Right lobe of liver (tissue), 6 donors: ENCODE results near the gene RAD23A. TPM values are rescaled to one million over a fixed set of nuclear protein-coding genes. Genes with fewer than 3 reads are reported as not detected.

ENCODE experiments used
- ATAC-seq, 4 donors: fragments of 200-7000 bp; cut with Tn5 transposase; one replicate each; pipeline ENCODE4 v1.9.1; 2020; ENCODE audit warnings: mild to moderate bottlenecking in 4 of 4, moderate library complexity in 4 of 4
- DNase-seq, 3 donors: peaks; one replicate each; pipeline ENCODE4 v3.0.0-alpha.2; 2020
- H3K27ac ChIP-seq, 3 donors: fragments of 200-600 bp; one replicate each; pipeline ENCODE4 v1.8.0; 2022
- H3K27me3 ChIP-seq, 2 donors: fragments of 200-600 bp; one replicate each; pipeline ENCODE4 v1.8.0; 2022
- H3K36me3 ChIP-seq, 4 donors: fragments of 200-600 bp; sonication (generic) in 1 of 4; one replicate each; pipeline versions ENCODE4 v1.5.1 to v1.8.0; 2017 to 2022; ENCODE audit warnings: control low read depth in 1 of 4
- H3K4me1 ChIP-seq, 4 donors: fragments of 200-600 bp; sonication (generic) in 1 of 4; one replicate each; pipeline versions ENCODE4 v1.5.1 to v1.8.0; 2017 to 2022; ENCODE audit warnings: control low read depth in 1 of 4
- H3K4me3 ChIP-seq, 3 donors: fragments of 200-600 bp; one replicate each; pipeline ENCODE4 v1.8.0; 2022
- H3K9me3 ChIP-seq, 4 donors: fragments of 200-600 bp; sonication (generic) in 1 of 4; one replicate each; pipeline versions ENCODE4 v1.5.1 to v1.8.0; 2017 to 2022; ENCODE audit warnings: control low read depth in 1 of 4
- CTCF ChIP-seq, 4 donors: fragments of 200-600 bp in 3 of 4; fragments of 450-650 bp in 1 of 4; IDR thresholded peaks; one replicate each; pipeline versions ENCODE4 v1.5.1 to v1.8.0; 2016 to 2022; ENCODE audit warnings: antibody characterized with exemption in 4 of 4, mild to moderate bottlenecking in 2 of 4
- POLR2A ChIP-seq: fragments of 450-650 bp; IDR thresholded peaks from one replicate; pipeline ENCODE4 v1.6.1; 2017; ENCODE audit warnings: antibody characterized with exemption, mild to moderate bottlenecking
- WGBS: methylation state at CpG from one replicate; pipeline ENCODE4 v1.1.6; 2018; ENCODE audit warnings: low coverage, low lambda C conversion rate; ENCODE audit not compliant: insufficient coverage; ENCODE audit errors: missing lambda C conversion rate; 5-methylcytosine and 5-hydroxymethylcytosine counted together
- intact Hi-C, 2 donors: fragments of 100-400 bp; cut with DNase I; formaldehyde crosslinking; loops; one replicate each; pipeline versions ENCODE4 v1.11.2 to v1.14.1; 2022
- total RNA-seq, 6 experiments: library from RNA; depleted of rRNA in 2 of 6; stranded (reverse); fragments of >200 nt in 2 of 6; fragmentation: NEBNext Ultra II Directional in 3 of 6; extraction: Animal tissue kit (Norgen Biotek cat#: 25700) in 3 of 6; gene quantifications; one replicate each; pipeline versions ENCODE4 v1.1.0 to v1.2.4, GENCODE V29; 2016 to 2023
- donor health status: DM: no; HTN: yes; CAD: no.
- donor health status: DM: no; HTN: no; CAD: no.
- donor health status: DM: no; HTN: no; CAD: no.
- donor health status: DM: no; HTN: yes; CAD: no.
- donor health status: DM: no; HTN: yes; CAD: no.

RAD23A gene
- total RNA-seq, 6 experiments from 2014 or later: 37.8 to 69.0 (median 52.9) TPM

GRCh38 chr19:12939975-12940423 lies 5.7 kb upstream of the RAD23A start:
- Histone ChIP-seq H3K27ac (peak overlapping the region in 1 of 3 donors; percentile 81), H3K9me3 (no peaks in the 10 kb centered on the region), H3K36me3 (peaks cover 7 to 59% (median 40%) of the 10 kb centered on the region in 4 donors), H3K27me3 (no peaks in the 10 kb centered on the region), H3K4me1 (peaks cover 0 to 40% (median 11%) of the 10 kb centered on the region in 4 donors), H3K4me3 (peak overlapping the region; percentile 94 to 100 (median 97))
- no peak for ATAC-seq
- DNase-seq: no peak
- 36% methylated on average over 4 of the region's 10 CpGs for WGBS
- TF ChIP-seq CTCF (IDR thresholded peaks at IDR 0.05) (no peak), POLR2A (no peak)
- intact Hi-C loops: loop anchor here in 1 of 2 donors (10.0 kb wide), 1 partner anchor 55 kb away; the partner anchor contains the start of genes DNASE2 and KLF1

GRCh38 chr19:12940897-12941296 lies 4.8 kb upstream of the RAD23A start:
- ATAC-seq: no peak
- WGBS: 87% methylated on average over 2 of the region's 2 CpGs
- H3K9me3 ChIP-seq: no peaks in the 10 kb centered on the region
- peaks cover 7 to 60% (median 40%) of the 10 kb centered on the region in 4 donors for H3K36me3 ChIP-seq
- H3K4me1 ChIP-seq: peaks cover 0 to 40% (median 11%) of the 10 kb centered on the region in 4 donors
- H3K27me3 ChIP-seq: no peaks in the 10 kb centered on the region
- H3K4me3 ChIP-seq: peak overlapping the region in 2 of 3 donors; percentile 94 to 97
- intact Hi-C loops: no loop called here
- TF ChIP-seq POLR2A (no peak), CTCF (IDR thresholded peaks at IDR 0.05) (no peak)
- no peak overlapping the region for H3K27ac ChIP-seq
- no peak for DNase-seq

GRCh38 chr19:12943437-12944044 lies 2.1 kb upstream of the RAD23A start:
- peaks cover 7 to 67% (median 45%) of the 10 kb centered on the region in 4 donors for H3K36me3 ChIP-seq
- 82% methylated on average over 16 of the region's 18 CpGs for WGBS
- no peak for ATAC-seq

GRCh38 chr19:12944104-12944674 lies 1.5 kb upstream of the RAD23A start:
- Histone ChIP-seq H3K4me3 (no peak overlapping the region), H3K27ac (no peak overlapping the region), H3K4me1 (peaks cover 0 to 45% (median 15%) of the 10 kb centered on the region in 4 donors), H3K27me3 (no peaks in the 10 kb centered on the region), H3K9me3 (no peaks in the 10 kb centered on the region), H3K36me3 (peaks cover 7 to 73% (median 48%) of the 10 kb centered on the region in 4 donors)
- intact Hi-C loops: no loop called here
- TF ChIP-seq POLR2A (no peak), CTCF (IDR thresholded peaks at IDR 0.05) (no peak)
- ATAC-seq (no peak), DNase-seq (no peak)
- 60% methylated on average over 1 of the region's 2 CpGs for WGBS

More at GRCh38 chr19:12943437-12944044, 2.1 kb upstream of the RAD23A start:
- no peaks in the 10 kb centered on the region for H3K27me3 ChIP-seq
- no peaks in the 10 kb centered on the region for H3K9me3 ChIP-seq
- DNase-seq: no peak
- peaks cover 0 to 45% (median 15%) of the 10 kb centered on the region in 4 donors for H3K4me1 ChIP-seq
- no peak for TF ChIP-seq CTCF (IDR thresholded peaks at IDR 0.05)
- no peak for TF ChIP-seq POLR2A
- intact Hi-C loops: no loop called here
- no peak overlapping the region for H3K27ac ChIP-seq
- no peak overlapping the region for H3K4me3 ChIP-seq
